T-helper 2 cell (primary cell): ENCODE measurements around the gene NLGN4X.
"Not testable (repeated sequence)": the region's sequence is repeated elsewhere in the genome, so short reads cannot be mapped to it uniquely, and the experiment has no call there.

Experiments
- DNase-seq, 5 experiments: peaks; one replicate each; pipeline versions ENCODE4 v3.0.0 to v3.0.0-alpha.2; 2012 to 2022

The NLGN4X gene

DNA sequence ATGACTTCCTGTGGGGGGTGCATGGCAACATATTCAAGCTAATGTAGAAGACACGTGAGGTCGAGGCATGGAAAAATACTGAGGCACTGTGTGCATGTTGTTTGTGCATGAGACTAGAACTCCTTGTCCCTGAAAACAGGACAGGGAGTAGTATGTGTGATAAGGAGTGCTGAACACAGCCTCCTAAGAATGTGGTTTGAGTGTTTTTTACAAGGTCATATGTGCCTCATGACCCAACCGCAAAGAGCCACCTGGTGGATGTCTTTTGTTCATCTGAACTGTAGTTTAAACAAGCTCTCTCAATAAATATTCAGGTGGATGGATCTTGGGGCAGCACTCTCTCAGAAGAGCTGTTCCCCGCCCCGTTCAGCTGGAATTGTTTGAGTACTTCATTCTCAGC lies 226.6 kb downstream of the NLGN4X start:
- no peak for DNase-seq

DNA sequence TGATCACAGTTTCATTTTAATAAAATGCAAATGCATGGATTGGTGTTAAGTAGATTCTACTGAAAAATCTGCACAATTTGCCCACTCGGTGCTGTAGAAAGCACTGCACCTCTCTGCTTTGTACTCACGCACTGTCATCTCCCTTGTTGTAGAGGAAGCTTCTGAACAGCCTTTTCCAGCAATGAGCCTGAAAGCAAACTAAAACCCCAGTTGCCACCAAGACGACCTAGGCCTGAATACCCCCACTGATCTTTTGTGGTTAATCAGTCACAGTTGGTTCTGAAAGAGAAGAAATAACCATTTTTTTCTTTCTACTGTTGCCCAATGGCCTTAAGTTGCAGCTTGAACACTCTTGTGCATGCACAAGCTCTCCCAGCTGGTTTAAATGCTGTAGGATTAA lies 229.8 kb downstream of the NLGN4X start:
- no peak for DNase-seq

DNA sequence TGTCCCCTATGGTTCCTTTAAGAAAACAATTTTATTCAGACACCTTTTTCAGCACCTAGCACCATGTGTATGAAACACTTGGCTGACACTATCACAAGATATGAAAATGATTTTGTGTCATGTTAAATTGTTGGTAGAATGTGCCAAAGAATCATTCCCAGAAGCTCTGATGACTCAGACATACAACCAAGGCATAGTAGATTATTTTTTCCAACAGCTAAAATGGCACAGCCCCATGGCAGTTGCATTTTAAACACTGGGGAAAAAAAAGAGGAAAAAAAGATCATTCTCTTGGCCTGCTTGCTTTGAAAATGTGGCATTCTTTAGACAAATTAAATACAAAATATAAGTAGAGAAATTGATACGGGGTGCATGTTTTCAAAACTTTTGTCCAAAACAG lies 230.2 kb downstream of the NLGN4X start:
- no peak for DNase-seq

DNA sequence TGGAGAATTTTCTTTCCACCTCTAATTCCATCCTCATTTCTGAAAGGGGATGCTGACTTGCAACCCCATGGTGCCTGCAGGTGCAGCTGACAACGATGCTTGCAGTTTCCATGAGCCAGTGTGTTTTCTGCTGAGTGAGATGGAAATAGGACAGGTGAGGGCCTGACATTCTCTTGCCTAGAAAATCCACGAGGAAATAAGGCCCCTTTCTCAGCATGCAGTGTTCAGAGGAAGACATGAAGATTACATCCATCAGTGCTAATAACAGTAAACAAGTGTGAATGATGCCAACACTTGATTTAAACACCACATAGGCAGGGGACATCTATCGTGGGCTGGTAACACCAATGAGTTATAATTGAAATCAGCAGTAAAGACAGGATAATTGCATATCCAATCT lies 237.3 kb downstream of the NLGN4X start:
- DNase-seq, result no peak

DNA sequence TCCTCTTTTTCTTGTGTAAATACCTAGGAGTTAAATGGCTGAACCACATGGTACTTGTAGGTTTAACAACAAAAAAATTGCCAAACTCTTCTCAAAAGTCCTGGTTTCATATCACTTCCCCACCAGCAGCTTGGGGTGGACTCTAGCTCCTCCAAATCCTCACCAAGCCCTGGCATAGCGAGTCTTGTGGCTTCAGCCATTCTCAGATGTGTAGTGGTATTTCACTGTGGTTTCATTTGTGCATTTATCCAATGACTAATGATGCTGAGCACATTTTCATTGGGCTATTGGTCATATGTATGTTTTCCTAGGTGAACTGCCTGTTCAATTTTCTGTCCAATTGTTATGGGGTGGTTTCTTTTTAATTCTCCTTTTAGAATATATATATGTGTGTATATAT lies 249.3 kb downstream of the NLGN4X start:
- no peak for DNase-seq

DNA sequence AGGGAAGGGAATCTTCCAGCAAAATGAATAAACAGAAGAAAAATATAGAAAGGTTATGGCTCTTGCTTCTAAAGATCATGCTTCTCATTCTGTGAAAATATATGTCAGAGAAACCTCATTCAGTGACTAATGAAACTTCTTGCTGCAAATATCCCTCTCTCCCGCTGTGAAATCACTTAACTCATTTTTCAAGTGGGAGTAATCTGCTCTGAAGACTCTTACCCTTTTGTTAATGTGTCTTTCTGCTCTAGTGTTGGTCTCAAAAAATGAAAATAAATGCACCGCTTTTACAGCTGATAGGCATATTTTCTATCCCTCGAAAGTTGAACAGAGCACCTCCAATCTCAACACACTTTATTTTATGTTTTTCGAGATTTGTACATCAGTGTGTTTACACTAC lies 252.3 kb downstream of the NLGN4X start:
- no peak for DNase-seq

DNA sequence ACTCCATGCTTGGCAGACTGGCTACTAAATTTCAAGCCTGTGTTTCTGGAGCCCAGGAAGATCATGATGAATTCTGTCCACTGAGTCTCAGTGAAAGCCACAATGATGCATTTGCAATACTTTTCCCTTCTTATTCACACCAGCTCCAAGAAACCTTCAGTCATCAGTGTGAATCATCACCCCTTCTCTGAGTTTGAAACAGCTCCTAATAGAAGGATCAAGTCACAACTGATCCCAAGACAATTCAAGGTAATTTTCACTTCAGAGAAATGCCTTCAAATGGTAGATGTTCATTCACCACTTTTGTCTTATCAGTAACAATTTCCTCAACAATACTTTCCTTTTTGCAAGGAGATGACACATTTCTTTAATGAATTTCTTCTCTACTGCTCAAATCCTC lies 257.4 kb downstream of the NLGN4X start:
- DNase-seq, result no peak

DNA sequence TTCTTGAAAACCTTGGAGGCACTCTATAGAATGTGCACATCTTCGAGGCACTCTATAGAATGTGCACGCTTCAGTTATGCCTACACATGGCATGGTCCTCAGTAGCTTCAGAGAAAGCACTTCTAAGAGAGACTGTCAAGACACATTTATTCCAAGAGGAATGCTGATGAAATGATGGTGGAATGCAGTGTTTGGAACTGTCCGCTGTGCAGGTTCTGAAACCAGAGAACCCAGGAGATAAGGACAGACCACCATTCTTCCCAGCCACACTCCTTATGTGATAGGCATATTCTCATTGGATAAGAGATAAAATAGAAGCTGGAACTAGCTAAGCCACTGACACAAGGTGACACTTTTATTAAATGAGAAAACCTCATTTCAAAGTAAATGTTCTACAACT lies 263.3 kb downstream of the NLGN4X start:
- no peak for DNase-seq

DNA sequence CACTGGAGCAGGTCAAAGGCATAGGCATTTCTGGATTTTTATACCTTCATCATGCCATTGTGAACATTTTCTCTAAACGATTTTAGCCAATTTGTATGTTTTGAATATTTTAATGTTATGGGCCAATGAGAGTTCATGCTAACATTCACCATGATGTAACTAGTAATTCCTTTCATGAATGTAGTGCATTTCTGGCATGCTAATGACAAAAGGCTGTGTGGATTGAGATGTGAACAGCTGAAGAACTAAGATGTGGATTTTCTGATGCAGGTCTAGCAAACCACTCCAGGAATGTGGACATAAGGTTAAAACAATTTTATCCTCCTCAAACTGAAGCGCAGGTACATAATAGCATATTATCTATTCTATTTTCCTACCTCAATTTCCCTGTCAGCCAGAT lies 269.4 kb downstream of the NLGN4X start:
- no peak for DNase-seq

DNA sequence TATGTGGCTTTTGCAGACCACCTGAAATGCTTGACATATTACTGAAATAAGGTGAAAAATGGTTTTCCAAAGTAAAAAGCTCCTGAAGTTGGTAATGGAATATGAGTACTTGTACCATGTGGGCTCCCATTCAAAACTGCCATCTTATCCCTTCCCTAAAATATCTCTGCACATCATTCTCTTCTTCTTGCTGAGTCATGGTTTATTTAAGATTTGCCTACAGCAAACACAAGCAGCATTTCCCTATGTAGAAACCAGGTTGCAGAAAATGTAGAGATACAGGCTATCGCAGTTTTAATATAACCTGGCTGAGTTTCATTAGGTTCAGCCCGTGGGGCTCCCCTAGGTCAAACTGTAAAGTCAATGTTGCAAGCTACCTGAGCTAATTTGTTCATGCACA lies 270.1 kb downstream of the NLGN4X start:
- no peak for DNase-seq

DNA sequence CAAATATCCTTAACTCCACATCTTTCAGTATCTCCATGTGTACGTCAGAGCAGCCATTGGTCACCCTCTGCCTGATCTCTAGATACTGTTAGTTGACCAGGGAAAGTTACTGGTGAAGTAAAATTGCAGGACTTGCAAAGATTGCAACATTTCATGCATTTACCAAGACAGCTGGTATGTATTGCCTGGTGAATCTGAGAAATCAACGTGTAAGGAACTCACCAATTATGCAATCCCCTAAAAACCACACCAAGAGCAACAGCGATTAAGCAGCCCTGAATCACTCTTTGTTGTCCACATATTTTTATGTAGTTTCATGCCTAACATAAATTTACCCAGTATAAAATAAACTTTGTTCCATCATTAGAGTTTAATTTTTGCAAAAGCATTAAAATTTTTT lies 271.2 kb downstream of the NLGN4X start:
- DNase-seq, result no peak

DNA sequence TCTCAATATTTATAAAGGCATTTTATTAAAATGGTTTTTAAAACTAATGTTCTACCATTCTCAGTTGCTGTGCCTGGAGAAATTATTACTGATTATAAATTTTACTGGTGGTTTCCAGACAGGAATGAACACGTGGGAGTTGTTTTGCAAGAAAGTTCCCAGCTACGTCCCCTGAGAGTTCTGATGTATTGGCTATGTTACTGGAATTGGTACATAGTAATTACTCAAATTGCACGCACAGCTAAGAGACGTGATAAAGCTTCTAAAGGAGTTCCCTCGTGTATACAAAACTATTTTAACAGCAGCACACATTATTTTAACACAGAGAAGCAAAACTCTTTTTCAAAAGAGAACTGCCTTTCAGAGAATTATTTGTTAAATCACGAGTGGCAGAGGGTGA lies 292.2 kb downstream of the NLGN4X start:
- DNase-seq, result no peak

DNA sequence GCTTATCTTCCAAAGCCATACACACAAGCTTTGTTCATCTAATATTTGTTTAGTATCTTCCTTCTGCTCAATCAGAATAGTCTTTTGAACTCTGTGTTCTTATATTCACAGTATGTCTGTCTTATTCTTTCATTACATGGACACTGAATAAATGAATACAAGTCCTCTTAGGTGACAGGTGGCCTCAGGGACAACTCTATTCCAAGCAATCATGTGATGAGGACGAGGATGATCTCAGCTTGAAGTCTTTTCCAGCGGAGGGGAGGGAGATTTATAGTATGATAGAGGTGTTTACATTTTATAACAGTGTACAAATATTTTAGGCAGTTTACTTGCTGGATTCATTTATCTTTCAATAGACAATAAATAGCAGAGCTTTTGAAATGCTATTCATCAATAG lies 300.4 kb downstream of the NLGN4X start:
- DNase-seq, result no peak

DNA sequence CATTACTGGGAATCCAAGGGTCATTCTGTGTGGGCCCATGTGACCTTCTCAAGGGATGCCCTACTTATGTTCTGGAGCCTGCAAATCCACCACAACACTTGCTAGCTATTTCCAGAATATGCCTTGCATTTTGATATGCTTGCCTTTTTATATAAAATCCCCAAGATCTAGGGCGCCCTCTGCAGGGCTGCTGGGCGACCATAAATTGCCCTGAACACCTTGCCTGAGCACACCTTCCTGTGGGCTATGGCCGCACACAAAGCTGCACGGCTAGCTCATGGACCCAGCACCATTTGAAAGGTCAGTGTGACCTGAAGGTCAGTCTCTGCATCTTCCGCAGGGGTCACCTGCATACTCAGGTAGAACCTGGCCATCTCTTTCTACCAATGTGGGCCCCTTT lies 311.7 kb downstream of the NLGN4X start:
- DNase-seq, result no peak

DNA sequence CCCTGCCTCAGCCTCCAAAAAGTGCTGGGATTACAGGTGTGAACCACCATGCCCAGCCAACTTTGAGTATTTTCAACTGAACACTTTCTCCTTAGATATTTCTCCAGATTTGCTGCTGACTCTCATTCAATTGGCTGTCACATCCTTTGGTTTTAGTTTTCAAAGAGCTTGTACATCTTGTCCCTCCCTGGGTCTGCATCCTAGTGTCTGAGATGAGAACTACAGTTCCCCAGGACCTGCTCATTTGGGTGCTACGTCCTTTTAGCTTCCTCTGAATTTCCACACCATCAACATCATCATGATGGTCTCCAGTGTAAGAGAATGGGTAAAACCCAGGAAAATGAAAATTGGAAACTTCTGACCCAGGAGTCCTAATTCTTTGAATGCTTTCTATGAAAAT lies 312.9 kb downstream of the NLGN4X start:
- DNase-seq, result no peak

DNA sequence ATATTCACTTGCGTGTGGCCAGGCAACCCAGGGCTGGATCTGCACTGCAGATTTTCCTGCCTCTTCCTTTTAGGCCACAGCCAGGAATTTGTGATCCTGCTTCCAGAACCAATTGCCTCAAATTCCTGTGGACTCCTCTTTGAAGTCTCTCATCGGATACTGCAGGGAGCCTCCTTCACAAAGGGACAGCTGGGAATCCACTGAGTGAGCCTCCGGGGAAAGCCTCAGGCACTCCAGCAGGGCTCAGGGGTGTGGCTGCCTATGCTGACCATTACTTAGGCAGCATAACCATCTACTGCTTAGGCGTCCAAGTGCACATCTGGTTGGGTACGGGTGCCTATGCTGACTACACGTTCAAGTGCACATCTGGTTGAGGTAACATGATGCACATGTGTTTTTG lies 321.5 kb downstream of the NLGN4X start:
- no peak for DNase-seq

DNA sequence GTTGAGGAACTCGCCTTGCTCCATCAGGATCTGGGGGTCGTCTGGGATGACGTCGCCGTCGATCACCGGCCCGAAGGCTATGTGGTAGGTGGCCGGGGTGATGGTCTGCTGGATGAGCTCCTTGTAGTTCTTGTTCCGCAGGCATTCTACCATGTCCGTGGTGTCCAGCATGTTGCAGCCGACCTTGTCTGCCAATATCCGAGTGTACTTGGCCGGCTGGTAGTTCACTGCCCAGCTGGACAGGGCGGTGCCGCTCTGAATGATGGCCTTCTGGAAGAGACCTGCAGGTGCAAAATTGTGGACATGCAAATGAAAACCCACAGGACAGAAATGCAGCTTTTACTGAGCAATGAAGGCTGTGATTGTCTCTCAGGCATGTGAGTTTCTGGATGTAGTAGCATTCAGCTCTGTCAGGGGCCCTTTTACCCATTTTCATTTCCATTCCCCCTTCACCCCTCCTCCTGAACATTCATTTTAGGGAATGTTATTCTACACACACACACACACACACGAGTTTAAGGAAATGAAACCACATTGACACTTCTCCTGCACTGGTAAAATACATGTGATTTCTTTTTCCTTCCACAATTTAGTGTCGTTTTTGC lies 325.0 kb downstream of the NLGN4X start:
- not testable (repeated sequence) for DNase-seq

DNA sequence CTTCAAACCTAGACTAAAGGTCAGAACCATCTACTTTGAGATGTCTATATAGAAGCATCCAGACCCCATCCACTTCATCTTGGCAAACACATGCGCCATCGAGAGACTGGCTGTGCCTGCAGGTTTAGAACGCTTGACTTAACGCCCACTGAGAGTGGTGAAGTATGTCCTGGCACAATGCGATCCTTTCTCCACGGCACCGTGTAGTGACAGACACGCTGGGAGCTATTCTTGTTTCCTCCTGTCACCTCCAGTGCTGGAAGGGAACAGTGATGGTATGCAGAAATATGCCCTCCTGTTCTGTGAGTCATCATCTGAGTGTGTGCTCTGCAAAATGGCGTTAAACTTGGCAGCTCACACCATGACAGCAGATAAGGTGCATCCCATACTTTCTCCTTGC lies 330.2 kb downstream of the NLGN4X start:
- no peak for DNase-seq

DNA sequence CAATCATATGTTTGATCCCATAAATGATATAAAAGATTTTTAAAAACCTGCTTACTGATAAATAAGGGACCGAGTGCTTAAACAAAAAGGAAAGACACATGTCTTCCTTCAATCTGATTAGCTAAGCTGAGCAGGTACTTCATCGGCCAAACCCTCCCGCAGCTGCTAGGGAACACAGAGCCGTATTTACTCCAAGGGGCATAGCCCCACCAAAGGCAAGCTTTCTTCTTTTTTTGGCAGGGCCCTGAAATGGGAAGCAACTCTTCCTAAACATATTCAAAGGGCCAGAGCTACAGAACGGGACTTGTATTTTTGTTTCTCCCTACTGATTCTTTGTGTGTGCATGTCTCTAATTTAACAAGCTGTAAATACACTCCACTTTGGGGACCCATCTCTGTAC lies 337.3 kb downstream of the NLGN4X start:
- DNase-seq, result no peak

DNA sequence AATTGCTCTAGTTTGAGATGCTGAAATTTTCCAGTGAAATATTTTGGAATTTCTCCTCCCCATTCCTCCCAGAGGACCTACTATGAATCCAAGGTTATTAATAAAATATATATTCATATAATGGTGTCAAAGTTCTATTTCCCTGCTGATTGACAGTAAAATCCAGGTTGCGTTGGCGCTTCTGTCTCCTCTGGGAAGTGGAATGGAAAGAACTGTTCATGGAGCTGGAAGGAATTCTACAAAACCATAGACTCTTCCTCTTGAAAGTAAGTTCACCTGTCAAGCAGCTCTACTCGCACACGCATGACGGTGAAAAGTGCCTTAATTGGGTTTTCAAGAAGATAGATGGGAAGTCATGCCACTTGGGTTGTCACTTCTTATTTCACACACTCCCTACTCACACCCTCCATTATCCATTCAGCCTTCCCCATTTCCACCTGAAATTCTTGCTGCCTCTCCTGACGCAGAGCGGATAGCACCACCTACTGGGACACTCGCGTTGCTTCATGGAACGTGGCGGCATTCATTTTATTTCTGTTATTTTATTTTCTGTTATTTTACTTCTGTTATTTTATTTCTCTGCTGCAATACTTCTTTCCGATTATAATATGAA lies 351.6 kb downstream of the NLGN4X start:
- no peak for DNase-seq

DNA sequence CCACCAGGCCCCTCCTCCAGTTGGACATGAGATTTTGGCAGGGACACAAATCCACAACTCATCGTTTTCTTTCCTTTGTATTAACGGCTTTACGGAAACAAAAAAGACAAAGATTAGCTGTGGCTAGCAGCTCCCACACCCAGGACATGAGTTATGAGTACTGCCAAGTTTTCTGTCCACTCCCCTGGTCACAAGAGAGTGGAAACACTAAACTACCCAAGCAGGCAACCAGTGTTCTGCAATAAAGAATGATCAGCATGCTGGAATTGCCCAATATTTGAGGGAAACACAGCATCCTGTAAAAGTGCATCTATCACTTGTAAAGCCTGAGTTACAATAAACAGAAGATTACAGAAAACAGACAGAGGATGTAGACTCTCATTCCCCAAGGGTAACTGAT lies 358.4 kb downstream of the NLGN4X start:
- DNase-seq, result no peak

DNA sequence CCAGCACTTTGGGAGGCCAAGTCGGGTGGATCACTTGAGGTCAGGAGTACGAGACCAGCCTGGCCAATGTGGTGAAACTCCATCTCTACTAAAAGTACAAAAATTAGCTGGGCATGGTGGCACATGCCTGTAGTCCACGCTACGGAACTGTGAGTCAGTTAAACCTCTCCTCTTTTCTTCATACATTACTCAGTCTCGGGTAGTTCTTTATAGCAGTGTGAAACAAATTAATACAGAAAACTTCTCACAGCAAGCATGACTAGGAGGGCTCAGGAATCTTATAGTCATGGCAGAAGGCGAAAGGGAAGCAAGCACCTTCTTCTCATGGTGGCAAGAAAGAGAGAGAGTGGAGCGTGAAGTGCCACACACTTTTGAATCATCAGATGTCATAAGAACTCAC lies 358.9 kb downstream of the NLGN4X start:
- no peak for DNase-seq

DNA sequence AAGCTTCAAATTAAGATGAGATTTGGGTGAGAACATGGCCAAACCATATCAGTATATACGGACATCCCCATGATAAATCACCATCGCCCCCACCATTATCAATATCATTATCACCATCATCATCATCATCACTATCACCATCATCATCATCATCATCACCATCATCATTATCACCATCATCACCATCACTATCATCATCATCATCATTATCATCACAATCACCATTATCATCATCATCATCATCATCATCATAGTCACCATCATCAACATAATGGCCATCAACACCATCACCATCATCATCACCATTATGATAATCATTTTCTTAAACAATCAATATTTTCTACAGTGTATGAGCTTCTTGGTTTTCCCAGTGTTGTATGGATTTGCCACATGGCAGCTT lies 360.9 kb downstream of the NLGN4X start:
- DNase-seq, result no peak

DNA sequence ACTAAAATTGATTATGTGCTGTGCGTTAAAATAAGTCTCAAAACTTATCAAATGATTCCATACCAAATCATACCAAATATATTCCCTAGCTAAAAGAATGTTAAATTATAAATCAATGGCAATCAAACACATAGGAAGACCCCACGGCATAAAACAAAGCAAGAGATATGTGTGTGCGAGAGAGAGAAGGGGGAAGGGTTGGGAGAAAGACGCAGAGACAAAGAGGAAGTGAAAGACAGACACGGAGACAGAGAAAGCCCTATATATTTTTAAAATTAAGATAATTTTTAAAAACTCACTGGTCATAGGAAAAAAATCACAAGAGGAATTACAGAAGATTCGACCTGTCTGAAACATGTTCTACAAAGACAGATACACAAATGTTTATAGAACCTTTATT lies 371.4 kb downstream of the NLGN4X start:
- DNase-seq, result no peak

DNA sequence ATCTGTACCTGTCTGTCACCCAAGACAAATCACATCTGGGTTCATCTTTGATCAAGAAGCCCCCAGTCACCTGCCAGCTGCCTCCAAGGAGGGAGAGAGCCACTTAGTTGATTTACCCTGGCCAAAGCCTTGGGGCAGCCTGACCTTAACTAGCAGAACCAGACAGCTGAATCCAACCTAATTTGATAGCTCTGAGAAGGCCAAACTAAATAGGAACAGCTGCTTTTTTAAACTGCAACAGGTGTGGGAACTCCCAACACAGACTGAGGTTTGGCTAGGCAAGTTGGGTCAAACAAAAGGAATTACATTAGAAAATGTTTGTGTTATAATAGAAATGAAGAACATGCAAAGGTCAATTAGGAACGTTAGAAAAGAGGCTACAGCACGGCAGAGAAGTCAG lies 375.7 kb downstream of the NLGN4X start:
- no peak for DNase-seq
